ENCODE measurements around the gene CABP2. TPM values are rescaled to one million over a fixed set of nuclear protein-coding genes. Genes with fewer than 3 reads are reported as not detected.

CABP2 gene
- total and polyA plus RNA-seq, 2 donors from 2014 or later = not detected

DNA sequence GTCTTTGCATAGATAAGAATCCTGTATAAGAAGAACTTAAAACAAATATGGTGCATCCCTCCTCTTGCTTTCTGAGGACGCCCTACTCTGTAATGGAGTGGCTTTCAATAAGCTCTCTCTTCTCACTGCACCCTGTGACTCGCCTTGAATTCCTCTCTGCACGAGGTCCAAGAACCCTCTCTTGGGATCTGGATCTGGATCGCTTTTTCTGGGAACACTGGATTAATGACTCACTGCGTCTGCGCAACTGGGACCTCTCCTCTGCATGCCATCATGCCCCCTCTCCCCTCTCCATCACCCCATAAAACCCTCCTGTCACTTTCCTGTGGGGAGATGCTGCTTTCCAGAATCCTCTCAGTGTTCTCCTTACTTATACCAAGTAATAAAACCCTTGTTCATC, 15.1 kb upstream of the CABP2 start:
- Histone ChIP-seq H3K27ac (ENCODE audit: low read depth in 2 of 2, low read length in 2 of 2) (no peak overlapping the region), H3K27me3 (ENCODE audit: control insufficient read depth, insufficient read depth, low read length) (no peaks in the 10 kb centered on the region), H3K4me3 (ENCODE audit: low read length in 3 of 3) (no peak overlapping the region), H3K9ac (ENCODE audit: low read length in 3 of 3) (no peak overlapping the region), H3K9me3 (ENCODE audit: control insufficient read depth in 2 of 3, insufficient read depth in 1 of 3, low read length in 3 of 3) (no peaks in the 10 kb centered on the region), H3K4me1 (ENCODE audit: control insufficient read depth in 2 of 3, insufficient read depth in 2 of 3, low read depth in 1 of 3, low read length in 3 of 3) (peaks cover 0 to under 1% (median 0%) of the 10 kb centered on the region in 3 donors), H3K36me3 (ENCODE audit: control insufficient read depth in 2 of 3, insufficient read depth in 3 of 3, low read length in 3 of 3) (no peaks in the 10 kb centered on the region)
- no peak for FAIRE-seq
- intact Hi-C loops (cut with DNase I) = no loop called here
- TF ChIP-seq, protein P1, sequence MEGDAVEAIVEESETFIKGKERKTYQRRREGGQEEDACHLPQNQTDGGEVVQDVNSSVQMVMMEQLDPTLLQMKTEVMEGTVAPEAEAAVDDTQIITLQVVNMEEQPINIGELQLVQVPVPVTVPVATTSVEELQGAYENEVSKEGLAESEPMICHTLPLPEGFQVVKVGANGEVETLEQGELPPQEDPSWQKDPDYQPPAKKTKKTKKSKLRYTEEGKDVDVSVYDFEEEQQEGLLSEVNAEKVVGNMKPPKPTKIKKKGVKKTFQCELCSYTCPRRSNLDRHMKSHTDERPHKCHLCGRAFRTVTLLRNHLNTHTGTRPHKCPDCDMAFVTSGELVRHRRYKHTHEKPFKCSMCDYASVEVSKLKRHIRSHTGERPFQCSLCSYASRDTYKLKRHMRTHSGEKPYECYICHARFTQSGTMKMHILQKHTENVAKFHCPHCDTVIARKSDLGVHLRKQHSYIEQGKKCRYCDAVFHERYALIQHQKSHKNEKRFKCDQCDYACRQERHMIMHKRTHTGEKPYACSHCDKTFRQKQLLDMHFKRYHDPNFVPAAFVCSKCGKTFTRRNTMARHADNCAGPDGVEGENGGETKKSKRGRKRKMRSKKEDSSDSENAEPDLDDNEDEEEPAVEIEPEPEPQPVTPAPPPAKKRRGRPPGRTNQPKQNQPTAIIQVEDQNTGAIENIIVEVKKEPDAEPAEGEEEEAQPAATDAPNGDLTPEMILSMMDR (IDR thresholded peaks at IDR 0.05; ENCODE audit: borderline replicate concordance, extremely low read depth, insufficient read depth) = no peak
- DNase-seq = no peak

DNA sequence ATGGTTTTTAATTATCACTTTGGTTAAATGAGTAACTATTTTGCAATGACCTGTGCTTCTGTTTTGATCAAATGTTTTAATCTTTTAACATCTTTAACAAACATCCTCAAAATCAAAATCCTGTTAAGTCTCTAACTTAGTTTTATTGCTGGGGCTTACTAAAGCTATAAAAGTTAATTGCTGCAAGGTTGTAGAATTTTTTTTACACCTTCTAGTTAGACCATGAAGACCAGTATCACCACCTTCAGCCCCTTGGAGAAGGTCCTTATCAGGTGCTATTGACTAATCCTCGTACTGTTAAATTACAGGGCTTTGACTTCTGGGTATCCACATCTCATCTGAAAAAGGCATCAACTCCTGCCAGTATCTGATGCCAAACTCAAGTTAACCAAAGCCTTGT, 12.3 kb upstream of the CABP2 start:
- no peaks in the 10 kb centered on the region for H3K36me3 ChIP-seq (ENCODE audit: control insufficient read depth in 2 of 3, insufficient read depth in 3 of 3, low read length in 3 of 3)
- H3K27me3 ChIP-seq (ENCODE audit: control insufficient read depth, insufficient read depth, low read length) = no peaks in the 10 kb centered on the region
- DNase-seq (no peak), FAIRE-seq (no peak)
- no peak overlapping the region for H3K4me3 ChIP-seq (ENCODE audit: low read length in 3 of 3)
- intact Hi-C loops (cut with DNase I) = no loop called here
- no peaks in the 10 kb centered on the region for H3K4me1 ChIP-seq (ENCODE audit: control insufficient read depth in 2 of 3, insufficient read depth in 2 of 3, low read depth in 1 of 3, low read length in 3 of 3)
- H3K9me3 ChIP-seq (ENCODE audit: control insufficient read depth in 2 of 3, insufficient read depth in 1 of 3, low read length in 3 of 3) = no peaks in the 10 kb centered on the region
- H3K27ac ChIP-seq (ENCODE audit: low read depth in 2 of 2, low read length in 2 of 2) = no peak overlapping the region
- H3K9ac ChIP-seq (ENCODE audit: low read length in 3 of 3) = no peak overlapping the region
- TF ChIP-seq, protein P1 (IDR thresholded peaks at IDR 0.05; ENCODE audit: borderline replicate concordance, extremely low read depth, insufficient read depth) = no peak

DNA sequence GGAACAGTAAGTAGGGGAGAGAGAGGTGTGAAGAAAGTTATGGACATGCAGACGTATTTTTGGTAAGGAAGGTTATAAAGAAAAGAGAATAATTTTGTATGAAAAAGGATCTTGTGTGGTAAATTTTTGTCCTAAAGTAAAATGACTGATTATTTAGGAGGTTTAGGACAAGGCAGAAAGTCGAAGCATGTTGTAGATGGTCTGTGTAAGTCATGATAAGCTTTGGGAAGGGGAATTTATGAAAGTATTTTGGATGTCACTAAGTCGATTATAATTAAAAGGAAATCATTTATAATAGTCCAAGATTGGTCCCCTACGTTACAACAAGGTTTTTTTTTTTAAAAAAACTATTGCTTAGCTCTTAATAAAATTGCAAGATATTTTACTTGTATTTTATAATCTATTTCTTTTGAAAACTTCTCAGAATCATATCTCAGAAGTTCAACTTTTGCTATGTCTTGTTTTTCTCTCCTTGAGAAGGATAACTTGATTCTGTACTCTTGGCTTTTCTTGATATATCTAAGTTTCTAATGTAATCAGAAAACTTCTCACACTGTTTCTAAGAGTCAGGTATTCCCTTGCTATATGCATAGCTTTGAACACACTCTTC, 10.9 kb upstream of the CABP2 start:
- Histone ChIP-seq H3K4me1 (ENCODE audit: control insufficient read depth in 2 of 3, insufficient read depth in 2 of 3, low read depth in 1 of 3, low read length in 3 of 3) (peaks cover 0 to 4% (median 0%) of the 10 kb centered on the region in 3 donors), H3K4me3 (ENCODE audit: low read length in 3 of 3) (no peak overlapping the region), H3K9me3 (ENCODE audit: control insufficient read depth in 2 of 3, insufficient read depth in 1 of 3, low read length in 3 of 3) (no peaks in the 10 kb centered on the region), H3K27me3 (ENCODE audit: control insufficient read depth, insufficient read depth, low read length) (no peaks in the 10 kb centered on the region), H3K27ac (ENCODE audit: low read depth in 2 of 2, low read length in 2 of 2) (no peak overlapping the region), H3K9ac (ENCODE audit: low read length in 3 of 3) (no peak overlapping the region), H3K36me3 (ENCODE audit: control insufficient read depth in 2 of 3, insufficient read depth in 3 of 3, low read length in 3 of 3) (no peaks in the 10 kb centered on the region)
- FAIRE-seq (no peak), DNase-seq (no peak)
- intact Hi-C loops (cut with DNase I) = no loop called here
- TF ChIP-seq, protein P1 (IDR thresholded peaks at IDR 0.05; ENCODE audit: borderline replicate concordance, extremely low read depth, insufficient read depth) = no peak

DNA sequence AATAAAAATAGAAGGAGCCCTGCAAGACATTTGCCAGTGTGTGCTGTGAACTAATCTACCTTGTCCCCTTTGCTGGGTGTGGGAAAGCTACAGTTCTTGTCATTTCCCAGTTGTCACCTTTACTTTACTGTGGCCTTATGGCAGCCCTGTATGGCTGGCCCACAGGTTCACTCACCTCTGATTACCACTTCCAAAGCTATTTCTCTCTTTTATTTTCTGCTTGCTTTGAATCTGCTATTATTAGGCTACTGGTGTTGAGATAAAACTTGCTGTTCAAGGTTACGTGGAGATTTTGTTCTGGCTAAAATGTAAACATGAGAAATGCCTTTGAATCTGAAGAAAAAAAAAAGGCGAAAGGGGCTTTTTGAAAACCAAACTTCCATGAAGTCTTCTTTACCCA, 9.6 kb upstream of the CABP2 start:
- H3K4me1 ChIP-seq (ENCODE audit: control insufficient read depth in 2 of 3, insufficient read depth in 2 of 3, low read depth in 1 of 3, low read length in 3 of 3) = peaks cover 0 to 4% (median 0%) of the 10 kb centered on the region in 3 donors
- H3K27me3 ChIP-seq (ENCODE audit: control insufficient read depth, insufficient read depth, low read length) = no peaks in the 10 kb centered on the region
- no peak for FAIRE-seq
- H3K27ac ChIP-seq (ENCODE audit: low read depth in 2 of 2, low read length in 2 of 2) = no peak overlapping the region
- H3K36me3 ChIP-seq (ENCODE audit: control insufficient read depth in 2 of 3, insufficient read depth in 3 of 3, low read length in 3 of 3) = no peaks in the 10 kb centered on the region
- H3K9me3 ChIP-seq (ENCODE audit: control insufficient read depth in 2 of 3, insufficient read depth in 1 of 3, low read length in 3 of 3) = no peaks in the 10 kb centered on the region
- no peak overlapping the region for H3K9ac ChIP-seq (ENCODE audit: low read length in 3 of 3)
- no peak for DNase-seq
- no peak overlapping the region for H3K4me3 ChIP-seq (ENCODE audit: low read length in 3 of 3)
- TF ChIP-seq, protein P1 (IDR thresholded peaks at IDR 0.05; ENCODE audit: borderline replicate concordance, extremely low read depth, insufficient read depth) = no peak
- intact Hi-C loops (cut with DNase I) = no loop called here

Data from kidney (tissue), 14 donors.